Breast epithelium (tissue), 4 donors: Measurements from ENCODE around the gene EIF2S1. TPM values are rescaled to one million over a fixed set of nuclear protein-coding genes. Genes with fewer than 3 reads are reported as not detected.

Experiments used
- DNase-seq, 2 donors: peaks; one replicate each; pipeline ENCODE4 v3.0.0-alpha.2; 2019; ENCODE audit warnings: low spot score in 2 of 2
- H3K27ac ChIP-seq, 2 donors: fragments of 200-600 bp; sonication (generic) in 1 of 2; one replicate each; pipeline ENCODE4 v1.5.1; 2016 to 2019; ENCODE audit warnings: mild to moderate bottlenecking in 1 of 2
- H3K27me3 ChIP-seq, 2 donors: fragments of 200-600 bp; sonication (generic) in 1 of 2; one replicate each; pipeline versions ENCODE4 v1.5.1 to v1.6.0; 2017 to 2019; ENCODE audit warnings: control low read depth in 1 of 2, mild to moderate bottlenecking in 1 of 2
- H3K36me3 ChIP-seq: fragments of 200-600 bp; one replicate; pipeline ENCODE4 v1.5.1; 2019
- H3K4me1 ChIP-seq, 2 donors: fragments of 200-600 bp; sonication (generic); one replicate each; pipeline ENCODE4 v1.5.1; 2016 to 2019; ENCODE audit warnings: control low read depth in 1 of 2
- H3K4me3 ChIP-seq, 3 donors: fragments of 200-600 bp; sonication (generic); 1 replicate in 2 of 3; 2 replicates in 1 of 3; pipeline ENCODE4 v1.5.1; 2016 to 2019; ENCODE audit warnings: mild to moderate bottlenecking in 3 of 3, moderate library complexity in 2 of 3
- H3K9me3 ChIP-seq, 2 donors: fragments of 200-600 bp; sonication (generic) in 1 of 2; one replicate each; pipeline ENCODE4 v1.5.1; 2016 to 2019; ENCODE audit warnings: control low read depth in 1 of 2
- POLR2A ChIP-seq: fragments of 450-650 bp; IDR thresholded peaks from one replicate; pipeline ENCODE4 v1.6.1; 2016; ENCODE audit warnings: antibody characterized with exemption, mild to moderate bottlenecking, moderate library complexity
- POLR2AphosphoS5 ChIP-seq, 3 donors: sonication (generic); formaldehyde crosslinking; IDR thresholded peaks; one replicate each; pipeline ENCODE4 v1.6.1; 2017; ENCODE audit warnings: antibody characterized with exemption in 3 of 3
- intact Hi-C: fragments of 100-400 bp; cut with DNase I; formaldehyde crosslinking; loops from one replicate; pipeline ENCODE4 v1.15.1; 2023; ENCODE audit warnings: low total_unique reads
- total RNA-seq, 3 donors: library from RNA; depleted of rRNA; stranded (reverse); fragments of >200 nt; gene quantifications; one replicate each; pipeline ENCODE4 v1.1.0, GENCODE V29; 2016
- TF ChIP-seq, protein P1 (sequence below), 3 donors: fragments of 450-650 bp; IDR thresholded peaks; one replicate each; pipeline ENCODE4 v1.5.1; 2016 to 2017; ENCODE audit warnings: antibody characterized with exemption in 3 of 3, mild to moderate bottlenecking in 3 of 3, moderate library complexity in 3 of 3

EIF2S1 gene
- total RNA-seq, 3 donors from 2014 or later = 63.9 to 107 (median 89.4) TPM

DNA sequence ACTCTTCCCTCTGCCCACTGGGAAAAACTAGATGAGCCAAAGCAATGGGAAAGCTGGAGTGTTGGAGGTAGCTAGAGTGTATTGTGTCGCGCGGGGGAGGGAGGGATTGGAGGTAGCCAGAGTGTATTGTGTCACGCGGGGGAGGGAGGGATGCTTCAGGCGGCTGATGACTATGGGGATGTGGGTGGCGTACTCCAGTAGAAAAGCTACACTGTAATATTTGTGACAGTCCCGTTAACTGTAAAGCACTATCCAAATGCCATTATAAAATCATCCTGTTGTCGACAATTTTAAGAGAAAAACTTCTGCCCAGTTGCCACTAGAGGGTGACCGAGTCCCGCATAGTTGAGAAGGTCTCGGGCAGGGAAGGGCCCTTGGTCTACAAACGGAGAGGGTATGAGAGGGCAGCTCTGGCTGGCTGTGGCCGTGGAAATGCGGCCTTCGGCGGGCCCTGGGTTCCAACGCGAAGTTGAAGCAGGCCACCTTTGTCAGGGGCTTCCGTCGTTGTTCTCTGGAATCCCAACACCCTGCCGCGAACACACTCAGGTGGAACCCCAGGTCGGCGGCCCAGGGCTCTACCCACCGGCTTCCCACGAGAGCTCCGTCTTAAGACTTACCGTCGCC lies 67.0 kb downstream of the EIF2S1 start:
- Histone ChIP-seq H3K27me3 (no peaks in the 10 kb centered on the region), H3K9me3 (no peaks in the 10 kb centered on the region), H3K27ac (no peak overlapping the region), H3K4me1 (no peaks in the 10 kb centered on the region), H3K4me3 (peak overlapping the region in 1 of 3 donors; percentile 39), H3K36me3 (no peaks in the 10 kb centered on the region)
- peak; percentile 57 to 75 for DNase-seq
- intact Hi-C loops = loop anchor here (10.0 kb wide), 1 partner anchor 148 kb away; no protein-coding TSS in a partner anchor
- TF ChIP-seq POLR2A = no peak
- TF ChIP-seq, protein P1, sequence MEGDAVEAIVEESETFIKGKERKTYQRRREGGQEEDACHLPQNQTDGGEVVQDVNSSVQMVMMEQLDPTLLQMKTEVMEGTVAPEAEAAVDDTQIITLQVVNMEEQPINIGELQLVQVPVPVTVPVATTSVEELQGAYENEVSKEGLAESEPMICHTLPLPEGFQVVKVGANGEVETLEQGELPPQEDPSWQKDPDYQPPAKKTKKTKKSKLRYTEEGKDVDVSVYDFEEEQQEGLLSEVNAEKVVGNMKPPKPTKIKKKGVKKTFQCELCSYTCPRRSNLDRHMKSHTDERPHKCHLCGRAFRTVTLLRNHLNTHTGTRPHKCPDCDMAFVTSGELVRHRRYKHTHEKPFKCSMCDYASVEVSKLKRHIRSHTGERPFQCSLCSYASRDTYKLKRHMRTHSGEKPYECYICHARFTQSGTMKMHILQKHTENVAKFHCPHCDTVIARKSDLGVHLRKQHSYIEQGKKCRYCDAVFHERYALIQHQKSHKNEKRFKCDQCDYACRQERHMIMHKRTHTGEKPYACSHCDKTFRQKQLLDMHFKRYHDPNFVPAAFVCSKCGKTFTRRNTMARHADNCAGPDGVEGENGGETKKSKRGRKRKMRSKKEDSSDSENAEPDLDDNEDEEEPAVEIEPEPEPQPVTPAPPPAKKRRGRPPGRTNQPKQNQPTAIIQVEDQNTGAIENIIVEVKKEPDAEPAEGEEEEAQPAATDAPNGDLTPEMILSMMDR (IDR thresholded peaks at IDR 0.05) = peak; percentile 80 to 88 (median 83)

DNA sequence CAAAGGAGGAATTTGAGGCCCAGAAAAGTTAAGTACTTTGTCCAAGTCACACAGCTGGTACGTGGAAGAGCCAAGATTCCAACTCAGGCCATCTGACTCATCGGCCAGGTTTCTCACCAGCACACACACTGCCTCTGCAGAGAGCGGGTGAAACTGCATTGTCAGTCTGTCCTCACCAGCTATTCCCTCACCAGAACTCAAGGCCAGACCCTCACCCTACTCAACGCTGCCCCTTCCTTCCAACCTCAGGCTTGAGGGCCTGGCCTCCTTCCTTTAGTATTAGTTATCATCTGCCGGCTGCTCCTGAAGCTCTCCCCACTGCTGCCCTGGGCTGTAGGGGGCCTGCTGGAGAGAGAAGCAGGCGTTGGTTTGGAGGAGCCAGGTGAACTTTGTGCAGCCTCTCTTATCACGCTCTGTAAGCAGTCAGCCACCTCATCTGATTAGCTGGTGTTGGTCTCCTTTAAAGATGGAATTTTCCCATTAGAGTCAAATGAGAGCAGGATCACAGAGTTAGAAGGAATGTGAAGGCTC lies 68.4 kb downstream of the EIF2S1 start:
- Histone ChIP-seq H3K27ac (no peak overlapping the region), H3K4me1 (no peaks in the 10 kb centered on the region), H3K9me3 (no peaks in the 10 kb centered on the region), H3K36me3 (no peaks in the 10 kb centered on the region), H3K27me3 (no peaks in the 10 kb centered on the region), H3K4me3 (no peak overlapping the region)
- TF ChIP-seq, protein P1 (IDR thresholded peaks at IDR 0.05) = no peak
- TF ChIP-seq POLR2AphosphoS5 (IDR thresholded peaks at IDR 0.05) (no peak), POLR2A (no peak)
- no peak for DNase-seq
- intact Hi-C loops = loop anchor here (10.0 kb wide), 1 partner anchor 146 kb away; no protein-coding TSS in a partner anchor

- intact Hi-C loops = loop anchor here (10.0 kb wide), 1 partner anchor 145 kb away; no protein-coding TSS in a partner anchor
- TF ChIP-seq, protein P1 (IDR thresholded peaks at IDR 0.05) = no peak
- TF ChIP-seq POLR2AphosphoS5 (IDR thresholded peaks at IDR 0.05) (no peak), POLR2A (no peak)
Observed at GRCh38 chr14:67429510-67430205, 69.5 kb downstream of the EIF2S1 start.

GRCh38 chr14:67432050-67432564 lies 72.0 kb downstream of the EIF2S1 start:
- no peak overlapping the region for H3K4me3 ChIP-seq
- H3K4me1 ChIP-seq = no peaks in the 10 kb centered on the region
- H3K36me3 ChIP-seq = no peaks in the 10 kb centered on the region
- no peak overlapping the region for H3K27ac ChIP-seq
- intact Hi-C loops = no loop called here
- TF ChIP-seq POLR2A (no peak), POLR2AphosphoS5 (IDR thresholded peaks at IDR 0.05) (no peak)
- TF ChIP-seq, protein P1 (IDR thresholded peaks at IDR 0.05) = no peak
- H3K27me3 ChIP-seq = no peaks in the 10 kb centered on the region
- no peak for DNase-seq
- no peaks in the 10 kb centered on the region for H3K9me3 ChIP-seq

More at GRCh38 chr14:67429510-67430205, 69.5 kb downstream of the EIF2S1 start:
- no peaks in the 10 kb centered on the region for H3K36me3 ChIP-seq
- no peaks in the 10 kb centered on the region for H3K4me1 ChIP-seq
- no peak overlapping the region for H3K4me3 ChIP-seq
- H3K27me3 ChIP-seq = no peaks in the 10 kb centered on the region
- H3K9me3 ChIP-seq = no peaks in the 10 kb centered on the region
- no peak for DNase-seq
- no peak overlapping the region for H3K27ac ChIP-seq

DNA sequence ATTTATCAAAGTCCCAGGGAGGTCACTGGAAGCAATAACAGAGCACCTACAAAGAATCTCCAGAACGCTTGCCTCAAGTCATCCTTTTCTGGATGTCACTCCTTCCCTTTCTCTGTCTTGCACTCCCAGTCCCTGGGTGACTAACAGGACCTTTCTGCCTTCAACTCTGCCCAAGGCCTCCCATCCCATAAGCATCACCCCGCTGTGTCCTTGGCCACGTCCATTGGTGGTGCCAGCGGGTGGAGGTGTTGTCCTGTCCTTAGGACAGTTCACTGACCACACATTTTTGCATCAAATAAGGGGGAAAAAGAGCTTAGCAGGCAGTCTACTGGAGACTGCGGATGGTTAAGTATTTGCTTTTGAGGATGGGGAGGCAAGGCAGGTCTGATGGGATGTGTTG lies 75.5 kb downstream of the EIF2S1 start:
- no peaks in the 10 kb centered on the region for H3K9me3 ChIP-seq
- H3K4me1 ChIP-seq = no peaks in the 10 kb centered on the region
- no peaks in the 10 kb centered on the region for H3K27me3 ChIP-seq
- intact Hi-C loops = no loop called here
- DNase-seq = no peak
- no peaks in the 10 kb centered on the region for H3K36me3 ChIP-seq
- no peak overlapping the region for H3K4me3 ChIP-seq
- H3K27ac ChIP-seq = peak overlapping the region; percentile 33 to 68
- TF ChIP-seq POLR2AphosphoS5 (IDR thresholded peaks at IDR 0.05) = no peak
- TF ChIP-seq, protein P1 (IDR thresholded peaks at IDR 0.05) = no peak
